HG02981 (cell line): ENCODE measurements around the gene FAM184B.
"Not testable (repeated sequence)": the region's sequence is repeated elsewhere in the genome, so short reads cannot be mapped to it uniquely, and the experiment has no call there.

Experiments
- ATAC-seq: cut with Tn5 transposase; IDR thresholded peaks from one replicate; pipeline ENCODE4 v1.9.1; 2021; ENCODE audit warnings: mild to moderate bottlenecking, moderate library complexity; ENCODE audit not compliant: unreplicated experiment

The FAM184B gene

DNA sequence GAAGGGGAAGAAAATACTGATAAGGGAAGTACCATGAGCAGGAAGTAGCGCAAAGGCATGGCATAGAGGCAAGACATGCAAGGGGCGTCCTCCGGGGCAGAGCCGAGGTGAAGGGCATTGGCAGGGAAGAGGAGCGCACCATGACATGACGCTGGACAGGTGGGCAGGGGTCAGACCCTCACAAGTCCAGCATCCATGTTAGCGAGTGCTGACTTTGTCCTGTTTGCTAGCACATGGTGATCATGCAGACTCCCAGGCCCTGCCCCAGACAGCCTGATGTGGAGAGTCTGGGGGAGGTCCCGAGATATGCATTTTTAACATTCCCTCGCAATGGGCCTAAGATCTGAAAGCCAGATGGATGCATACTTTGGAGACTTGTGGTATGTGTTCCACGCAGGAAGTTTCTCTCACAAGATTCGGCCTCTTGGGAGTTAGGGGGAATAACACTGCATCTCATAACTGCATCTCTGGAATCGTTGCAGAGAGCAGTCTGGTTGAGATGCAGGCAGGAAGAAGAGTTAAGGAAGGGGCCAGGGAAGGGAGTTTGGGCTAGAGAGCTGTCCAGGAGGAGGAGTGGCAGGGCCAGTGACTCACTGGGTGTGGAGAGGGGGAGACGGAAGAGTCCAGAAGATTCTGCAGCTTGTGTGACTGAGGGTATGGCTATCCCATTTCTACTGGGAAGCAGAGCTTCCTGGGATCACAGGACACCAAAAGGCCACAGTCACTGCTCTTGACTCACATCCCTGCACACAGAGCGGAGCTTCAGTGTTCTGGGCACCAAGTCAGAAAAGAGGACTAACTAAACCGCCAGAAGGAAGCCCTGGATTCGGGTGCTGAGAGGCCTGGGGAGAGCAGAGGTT is 59.7 kb downstream of the FAM184B start:
- no peak for ATAC-seq

DNA sequence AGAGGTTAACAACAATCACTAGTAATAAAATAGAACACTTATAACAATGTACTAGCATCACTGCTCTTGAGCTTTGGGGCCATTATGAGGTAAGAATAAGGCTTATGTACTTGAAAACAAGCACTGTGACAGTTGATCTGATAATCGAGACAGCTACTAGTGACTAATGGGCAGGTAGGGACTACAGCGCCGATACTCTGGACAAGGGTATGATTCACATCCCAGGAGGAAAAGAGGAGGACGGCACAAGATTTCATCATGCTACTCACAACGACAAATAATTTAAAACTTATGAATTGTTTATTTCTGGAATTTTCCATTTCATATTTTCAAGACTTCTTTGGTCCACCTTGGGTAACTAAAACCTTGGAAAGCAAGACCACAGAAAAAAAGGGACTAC is 62.3 kb downstream of the FAM184B start:
- ATAC-seq = no peak

GRCh38 chr4:17718471-17718870 is 63.0 kb downstream of the FAM184B start:
- no peak for ATAC-seq

DNA sequence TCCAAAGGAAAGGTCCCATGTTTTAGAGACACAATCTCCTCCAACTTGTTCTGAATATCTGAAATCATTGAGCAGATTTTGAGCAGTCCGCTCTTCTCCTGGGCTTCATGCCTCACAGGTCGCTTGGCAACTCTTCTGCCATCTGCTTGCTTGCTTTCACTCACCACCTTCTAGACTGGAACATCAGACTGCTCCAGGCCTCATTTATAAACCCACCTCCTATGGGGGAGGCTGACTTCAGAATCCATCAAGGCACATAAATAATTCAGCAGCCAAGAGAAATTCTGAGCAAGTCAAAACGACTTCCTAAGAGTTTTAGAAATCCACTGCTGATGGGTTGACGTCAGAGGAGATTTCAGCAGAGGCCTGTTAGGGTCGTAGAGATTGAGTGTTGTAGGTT is 64.1 kb downstream of the FAM184B start:
- no peak for ATAC-seq

GRCh38 chr4:17715511-17715910 is 65.9 kb downstream of the FAM184B start:
- no peak for ATAC-seq

GRCh38 chr4:17713779-17714178 is 67.6 kb downstream of the FAM184B start:
- no peak for ATAC-seq

DNA sequence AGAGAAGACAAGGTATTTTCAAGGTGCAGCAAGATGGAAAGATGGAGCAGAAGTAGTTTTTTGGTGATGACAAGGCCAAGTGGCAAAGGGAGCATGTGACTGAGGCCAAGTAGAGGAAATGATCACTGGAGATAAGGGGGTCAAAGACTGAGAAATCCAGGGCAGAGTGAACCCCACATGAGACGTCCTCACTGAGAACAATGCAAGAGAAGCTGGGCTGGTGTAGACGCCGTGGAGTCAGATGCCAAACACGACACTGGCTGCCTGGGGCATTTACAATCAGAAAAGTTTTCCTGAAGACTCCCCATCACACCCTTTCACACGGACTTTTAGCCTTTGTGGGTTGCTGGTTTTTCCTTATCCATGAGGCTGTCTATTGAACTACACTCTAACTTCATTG is 69.3 kb downstream of the FAM184B start:
- no peak for ATAC-seq

DNA sequence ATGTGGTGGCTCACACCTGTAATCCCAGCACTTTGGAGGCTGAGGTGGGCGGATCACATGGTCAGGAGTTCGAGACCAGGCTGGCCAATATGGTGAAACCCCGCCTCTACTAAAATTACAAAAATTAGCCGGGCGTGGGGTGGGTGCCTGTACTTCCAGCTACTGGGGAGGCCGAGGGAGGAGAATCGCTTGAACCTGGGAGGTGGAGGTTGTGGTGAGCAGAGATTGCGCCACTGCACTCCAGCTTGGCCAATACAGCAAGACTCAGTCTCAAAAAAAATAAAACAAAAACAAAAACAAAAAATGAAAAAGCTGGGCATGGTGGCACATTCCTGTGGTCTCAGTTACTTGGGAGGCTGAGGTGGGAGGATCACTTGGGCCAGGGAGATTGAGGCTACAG is 70.2 kb downstream of the FAM184B start:
- not testable (repeated sequence) for ATAC-seq

- ATAC-seq = no peak
Observed at GRCh38 chr4:17709763-17710068, 71.7 kb downstream of the FAM184B start.

GRCh38 chr4:17708992-17709762 is 72.2 kb downstream of the FAM184B start:
- no peak for ATAC-seq

DNA sequence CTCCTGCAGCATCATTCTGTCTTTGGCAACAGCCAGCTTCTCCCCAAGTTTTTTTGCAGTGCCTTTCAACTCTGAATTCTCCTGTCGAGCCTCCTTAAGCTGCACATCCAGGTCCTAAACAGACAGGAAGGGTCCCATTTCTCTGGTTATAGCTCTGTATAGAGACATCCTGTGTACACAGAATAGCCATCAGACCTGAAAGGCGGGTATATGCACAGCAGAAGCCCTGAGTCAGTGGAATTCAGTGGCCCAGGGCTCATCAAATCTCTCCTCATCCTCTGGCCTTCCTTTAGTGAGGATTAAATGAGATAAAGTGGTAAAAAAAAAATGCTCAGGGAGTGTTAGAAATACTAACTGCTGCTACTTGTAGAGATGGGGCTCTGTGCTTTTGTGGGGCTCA is 73.8 kb downstream of the FAM184B start:
- no peak for ATAC-seq

GRCh38 chr4:17705107-17705506 is 76.3 kb downstream of the FAM184B start:
- no peak for ATAC-seq

- ATAC-seq = no peak
Observed at GRCh38 chr4:17704020-17704650, 77.3 kb downstream of the FAM184B start.

- no peak for ATAC-seq
Observed at GRCh38 chr4:17702641-17703040, 78.8 kb downstream of the FAM184B start.

- no peak for ATAC-seq
Observed at GRCh38 chr4:17701882-17702281, 79.5 kb downstream of the FAM184B start.

DNA sequence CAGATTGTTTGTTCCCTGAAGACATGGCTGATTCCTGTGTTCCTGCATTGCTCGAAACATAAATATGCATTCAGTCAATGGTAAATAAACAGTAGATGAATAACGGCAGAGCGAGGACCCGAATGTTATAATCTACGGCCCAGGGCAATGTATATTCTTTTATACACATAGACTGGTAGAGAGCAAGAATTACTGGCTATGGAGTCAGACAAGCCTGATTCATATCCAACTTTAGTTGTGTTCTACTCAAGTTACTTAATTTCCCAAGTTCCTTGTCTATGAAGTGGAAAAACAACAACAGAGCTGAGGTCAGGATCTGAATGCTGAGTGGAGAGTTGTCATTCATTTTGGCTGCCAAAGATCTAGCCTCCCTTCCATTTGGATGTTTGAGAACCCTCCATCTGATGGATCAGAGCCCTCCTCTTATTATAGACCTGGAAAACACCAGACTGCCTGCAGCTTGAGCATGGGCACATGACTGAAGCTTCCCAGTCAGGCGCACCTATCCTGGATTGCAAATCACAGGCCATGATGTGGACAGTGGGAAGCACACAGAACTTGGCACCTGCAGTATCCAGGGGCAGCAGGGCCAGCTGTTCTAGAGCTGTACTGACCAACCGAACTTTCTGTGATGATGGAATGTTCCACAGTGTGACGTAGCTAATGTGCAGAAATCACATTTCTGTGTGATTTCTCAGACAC is 80.1 kb downstream of the FAM184B start:
- ATAC-seq = no peak

DNA sequence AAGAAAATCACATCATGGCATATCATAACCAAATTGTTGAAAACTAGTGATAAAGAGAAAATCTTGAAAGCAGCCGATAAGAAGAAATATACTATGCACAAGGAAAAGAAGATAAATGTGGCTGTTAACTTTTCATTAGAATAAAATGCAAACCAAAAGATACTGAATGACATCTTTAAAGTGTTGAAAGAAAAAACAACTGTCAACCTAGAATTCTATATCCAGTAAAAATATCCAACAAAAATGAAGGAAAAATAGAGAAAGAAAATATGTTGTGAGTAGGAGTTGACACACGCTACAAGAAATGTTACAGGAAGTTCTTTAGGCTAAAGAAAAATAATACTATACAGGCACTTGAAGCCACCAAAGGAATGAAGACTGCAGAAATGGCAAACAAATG is 82.0 kb downstream of the FAM184B start:
- ATAC-seq = no peak

DNA sequence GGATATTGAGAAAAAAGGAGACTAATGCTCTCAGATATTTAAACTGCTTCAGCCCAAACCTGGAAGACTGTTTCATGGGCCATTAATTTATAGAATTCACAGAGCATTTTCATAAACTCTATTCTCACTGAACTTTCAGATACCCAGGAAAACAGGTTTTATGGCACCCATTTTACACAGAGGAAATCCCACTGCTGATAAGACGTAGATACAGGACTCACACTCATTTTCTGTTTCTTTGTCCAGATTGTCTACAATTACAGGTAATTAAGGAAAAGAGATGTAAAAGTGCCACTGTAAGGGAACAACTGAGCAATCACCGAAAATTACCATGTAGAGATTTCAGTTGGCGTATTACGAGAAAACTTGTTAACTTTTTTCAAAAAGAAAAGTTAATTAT is 83.3 kb downstream of the FAM184B start:
- no peak for ATAC-seq

- ATAC-seq = no peak
Observed at GRCh38 chr4:17695341-17695740, 86.1 kb downstream of the FAM184B start.

GRCh38 chr4:17694552-17694951 is 86.9 kb downstream of the FAM184B start:
- ATAC-seq = no peak

- no peak for ATAC-seq
Observed at GRCh38 chr4:17690898-17691297, 90.5 kb downstream of the FAM184B start.
